WTC11 (cell line): ENCODE measurements around the gene ZNF354C.

Experiments used
- CTCF ChIP-seq: fragments of 200-600 bp; IDR thresholded peaks from 2 replicates; pipeline ENCODE4 v1.8.0; 2022; ENCODE audit warnings: antibody characterized with exemption
- ELF4 ChIP-seq: sonication (generic); formaldehyde crosslinking; IDR thresholded peaks from 2 replicates; pipeline ENCODE4 v1.8.1; 2022; ENCODE audit warnings: low read depth, mild to moderate bottlenecking, moderate library complexity, missing genetic modification reagents
- FOXJ3 ChIP-seq: sonication (generic); formaldehyde crosslinking; IDR thresholded peaks from 2 replicates; pipeline ENCODE4 v1.9.0; 2021; ENCODE audit warnings: missing genetic modification reagents, mild to moderate bottlenecking, borderline replicate concordance
- MAX ChIP-seq: sonication (generic); formaldehyde crosslinking; IDR thresholded peaks from 2 replicates; pipeline ENCODE4 v1.8.0; 2022; ENCODE audit warnings: mild to moderate bottlenecking, missing genetic modification reagents
- NFE2L1 ChIP-seq: sonication (generic); formaldehyde crosslinking; IDR thresholded peaks from 2 replicates; pipeline ENCODE4 v1.8.1; 2023; ENCODE audit warnings: missing genetic modification reagents
- SMAD3 ChIP-seq: sonication (generic); formaldehyde crosslinking; IDR thresholded peaks from 2 replicates; pipeline ENCODE4 v1.8.0; 2022; ENCODE audit warnings: missing genetic modification reagents, mild to moderate bottlenecking, borderline replicate concordance
- TEAD1 ChIP-seq: sonication (generic); formaldehyde crosslinking; IDR thresholded peaks from 2 replicates; pipeline ENCODE4 v1.8.0; 2022; ENCODE audit warnings: mild to moderate bottlenecking, missing genetic modification reagents
- USF1 ChIP-seq: sonication (generic); formaldehyde crosslinking; IDR thresholded peaks from 2 replicates; pipeline ENCODE4 v1.8.0; 2022; ENCODE audit warnings: mild to moderate bottlenecking, missing genetic modification reagents
- ZNF281 ChIP-seq: sonication (generic); formaldehyde crosslinking; IDR thresholded peaks from 2 replicates; pipeline ENCODE4 v1.8.0; 2023; ENCODE audit warnings: mild to moderate bottlenecking, missing genetic modification reagents
- ZNF416 ChIP-seq: fragments of 250-450 bp; sonication (Bioruptor Pico); IDR thresholded peaks from 2 replicates; pipeline ENCODE4 v1.9.0; 2021; ENCODE audit warnings: mild to moderate bottlenecking, inconsistent platforms
- ZNF423 ChIP-seq: fragments of 250-450 bp; sonication (Bioruptor Pico); IDR thresholded peaks from 2 replicates; pipeline ENCODE4 v2.1.2; 2022; ENCODE audit warnings: mild to moderate bottlenecking, moderate library complexity

- TF ChIP-seq FOXJ3 (CRISPR knock-in tag) (no peak), MAX (CRISPR knock-in tag) (no peak), CTCF (no peak), SMAD3 (CRISPR knock-in tag) (no peak), NFE2L1 (CRISPR knock-in tag) (no peak), TEAD1 (CRISPR knock-in tag) (no peak), ZNF423 (no peak), ZNF416 (CRISPR knock-in tag) (no peak), ZNF281 (no peak), USF1 (CRISPR knock-in tag) (no peak), ELF4 (no peak)
Measured at GRCh38 chr5:179033004-179033580, 27.1 kb upstream of the ZNF354C start.
